ENCODE data around the gene FBXL17. TPM values are rescaled to one million over a fixed set of nuclear protein-coding genes. Genes with fewer than 3 reads are reported as not detected.

FBXL17 gene
- total and polyA plus RNA-seq, 2 donors (not counting 1 experiment from before 2014, with no cell fraction given): 7.3 to 40.3 TPM

DNA sequence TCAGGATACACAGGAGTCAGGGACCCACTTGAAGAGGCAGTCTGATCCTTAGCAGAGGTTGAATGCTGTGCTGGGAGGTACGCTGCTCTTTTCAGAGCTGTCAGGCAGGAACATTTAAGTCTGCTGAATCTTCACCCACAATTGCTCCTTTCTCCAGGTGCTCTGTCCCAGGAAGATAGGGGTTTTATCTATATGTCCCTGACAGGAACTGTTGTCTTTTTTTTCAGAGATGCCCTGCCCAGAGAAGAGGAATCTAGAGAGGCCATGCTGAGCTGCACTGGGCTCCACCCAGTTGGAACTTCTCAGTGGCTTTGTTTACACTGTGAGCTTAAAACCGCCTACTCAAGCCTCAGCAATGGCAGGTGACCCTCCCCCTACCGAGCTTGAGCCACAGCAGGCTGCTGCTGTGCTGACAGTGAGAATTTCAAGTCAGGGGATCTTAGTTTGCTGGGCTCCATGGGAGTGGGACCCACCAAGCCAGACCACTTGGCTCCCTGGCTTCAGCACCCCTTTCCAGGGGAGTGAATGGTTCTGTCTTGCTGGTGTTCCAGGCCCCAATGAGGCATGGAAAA is 169.0 kb downstream of the FBXL17 start:
- no peak overlapping the region for H3K9ac ChIP-seq (ENCODE audit: low read length)
- POLR2A ChIA-PET: no interaction called here
- no peak overlapping the region for H3K4me2 ChIP-seq (replicated peaks; ENCODE audit: low read depth, low read length, poor library complexity, severe bottlenecking)

DNA sequence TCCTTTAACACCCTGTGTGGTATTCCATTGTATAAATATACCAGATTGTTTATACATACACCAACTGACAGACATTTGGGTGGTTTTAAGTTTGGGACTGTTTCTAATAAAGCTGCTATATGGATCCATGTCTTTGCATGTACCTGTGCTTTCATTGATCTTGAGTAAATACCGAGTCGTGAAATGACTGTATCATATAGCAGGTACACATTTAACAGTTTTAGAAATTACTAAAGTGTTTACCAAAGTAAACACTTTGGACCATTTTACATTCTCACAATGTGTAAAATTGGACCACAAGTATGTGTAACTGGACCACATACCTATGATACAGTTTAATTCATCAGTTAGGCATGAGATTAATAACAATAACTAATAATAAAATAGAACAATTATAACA is 175.2 kb downstream of the FBXL17 start:
- no peak for TF ChIP-seq EZH2 (IDR thresholded peaks at IDR 0.05; ENCODE audit: borderline replicate concordance, insufficient read depth, low read depth, low read length, poor library complexity, severe bottlenecking)
- TF ChIP-seq, protein P1, sequence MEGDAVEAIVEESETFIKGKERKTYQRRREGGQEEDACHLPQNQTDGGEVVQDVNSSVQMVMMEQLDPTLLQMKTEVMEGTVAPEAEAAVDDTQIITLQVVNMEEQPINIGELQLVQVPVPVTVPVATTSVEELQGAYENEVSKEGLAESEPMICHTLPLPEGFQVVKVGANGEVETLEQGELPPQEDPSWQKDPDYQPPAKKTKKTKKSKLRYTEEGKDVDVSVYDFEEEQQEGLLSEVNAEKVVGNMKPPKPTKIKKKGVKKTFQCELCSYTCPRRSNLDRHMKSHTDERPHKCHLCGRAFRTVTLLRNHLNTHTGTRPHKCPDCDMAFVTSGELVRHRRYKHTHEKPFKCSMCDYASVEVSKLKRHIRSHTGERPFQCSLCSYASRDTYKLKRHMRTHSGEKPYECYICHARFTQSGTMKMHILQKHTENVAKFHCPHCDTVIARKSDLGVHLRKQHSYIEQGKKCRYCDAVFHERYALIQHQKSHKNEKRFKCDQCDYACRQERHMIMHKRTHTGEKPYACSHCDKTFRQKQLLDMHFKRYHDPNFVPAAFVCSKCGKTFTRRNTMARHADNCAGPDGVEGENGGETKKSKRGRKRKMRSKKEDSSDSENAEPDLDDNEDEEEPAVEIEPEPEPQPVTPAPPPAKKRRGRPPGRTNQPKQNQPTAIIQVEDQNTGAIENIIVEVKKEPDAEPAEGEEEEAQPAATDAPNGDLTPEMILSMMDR (IDR thresholded peaks at IDR 0.05): no peak
- no CpG with 5 or more reads among the region's 2 CpGs for WGBS (ENCODE audit: insufficient coverage)
- Histone ChIP-seq H3K9ac (ENCODE audit: low read length) (no peak overlapping the region), H3K9me3 (ENCODE audit: control extremely low read depth in 1 of 3, control insufficient read depth in 2 of 3, insufficient read depth in 1 of 3, low read length in 2 of 3) (no peaks in the 10 kb centered on the region), H3K4me2 (replicated peaks; ENCODE audit: low read depth, low read length, poor library complexity, severe bottlenecking) (no peak overlapping the region), H3K27ac (ENCODE audit: low read length in 2 of 2) (no peak overlapping the region), H3K4me3 (ENCODE audit: control extremely low read depth in 1 of 5, extremely low read depth in 1 of 5, insufficient read depth in 1 of 5, low read depth in 2 of 5, low read length in 4 of 5) (no peak overlapping the region), H3K27me3 (replicated peaks in 1 of 4; ENCODE audit: control extremely low read depth in 1 of 4, control insufficient read depth in 3 of 4, insufficient read depth in 4 of 4, low read length in 3 of 4) (no peaks in the 10 kb centered on the region), H4K20me1 (ENCODE audit: control insufficient read depth, insufficient read depth, low read length, poor library complexity, severe bottlenecking) (no peaks in the 10 kb centered on the region), H3K79me2 (ENCODE audit: control insufficient read depth, insufficient read depth, low read length) (no peaks in the 10 kb centered on the region), H2AFZ (ENCODE audit: insufficient read depth, low read depth, low read length, poor library complexity, severe bottlenecking) (no peak overlapping the region), H3K4me1 (ENCODE audit: control insufficient read depth in 2 of 2, insufficient read depth in 2 of 2, low read length in 2 of 2) (no peaks in the 10 kb centered on the region), H3K36me3 (replicated peaks in 1 of 2; ENCODE audit: control extremely low read depth in 1 of 2, control insufficient read depth in 1 of 2, extremely low read depth in 1 of 2, insufficient read depth in 2 of 2, low read length in 1 of 2) (no peaks in the 10 kb centered on the region)
- POLR2A ChIA-PET: no interaction called here
- H3K27ac Mint-ChIP-seq: no peak overlapping the region
- no peak overlapping the region for H3K4me3 Mint-ChIP-seq
- ATAC-seq (ENCODE audit: low read depth) (no peak), DNase-seq (no peak)
- H3K9me3 Mint-ChIP-seq (ENCODE audit: insufficient read depth): peaks cover 4% of the 10 kb centered on the region
- intact Hi-C loops (cut with micrococcal nuclease): no loop called here
- peaks cover 3% of the 10 kb centered on the region for H3K4me1 Mint-ChIP-seq
- no peaks in the 10 kb centered on the region for H3K27me3 Mint-ChIP-seq
- CTCF ChIA-PET: no interaction called here

More for the DNA sequence above, 169.0 kb downstream of the FBXL17 start:
- Mint-ChIP-seq H3K4me3 (no peak overlapping the region), H3K9me3 (ENCODE audit: insufficient read depth) (peaks cover 7% of the 10 kb centered on the region), H3K27ac (no peak overlapping the region), H3K4me1 (peaks cover 1% of the 10 kb centered on the region), H3K27me3 (no peaks in the 10 kb centered on the region)
- Histone ChIP-seq H3K36me3 (replicated peaks in 1 of 2; ENCODE audit: control extremely low read depth in 1 of 2, control insufficient read depth in 1 of 2, extremely low read depth in 1 of 2, insufficient read depth in 2 of 2, low read length in 1 of 2) (peaks cover 0 to 2% of the 10 kb centered on the region in 2 experiments), H3K4me1 (ENCODE audit: control insufficient read depth in 2 of 2, insufficient read depth in 2 of 2, low read length in 2 of 2) (no peaks in the 10 kb centered on the region), H3K27ac (ENCODE audit: low read length in 2 of 2) (no peak overlapping the region), H3K9me3 (ENCODE audit: control extremely low read depth in 1 of 3, control insufficient read depth in 2 of 3, insufficient read depth in 1 of 3, low read length in 2 of 3) (peaks cover 0 to 16% (median 11%) of the 10 kb centered on the region in 3 donors), H4K20me1 (ENCODE audit: control insufficient read depth, insufficient read depth, low read length, poor library complexity, severe bottlenecking) (no peaks in the 10 kb centered on the region), H3K4me3 (ENCODE audit: control extremely low read depth in 1 of 5, extremely low read depth in 1 of 5, insufficient read depth in 1 of 5, low read depth in 2 of 5, low read length in 4 of 5) (no peak overlapping the region), H3K79me2 (ENCODE audit: control insufficient read depth, insufficient read depth, low read length) (no peaks in the 10 kb centered on the region), H3K27me3 (replicated peaks in 1 of 4; ENCODE audit: control extremely low read depth in 1 of 4, control insufficient read depth in 3 of 4, insufficient read depth in 4 of 4, low read length in 3 of 4) (no peaks in the 10 kb centered on the region), H2AFZ (ENCODE audit: insufficient read depth, low read depth, low read length, poor library complexity, severe bottlenecking) (no peak overlapping the region)
- CTCF ChIA-PET: no interaction called here
- no peak for TF ChIP-seq EZH2 (IDR thresholded peaks at IDR 0.05; ENCODE audit: borderline replicate concordance, insufficient read depth, low read depth, low read length, poor library complexity, severe bottlenecking)
- TF ChIP-seq, protein P1 (IDR thresholded peaks at IDR 0.05): no peak
- intact Hi-C loops (cut with micrococcal nuclease): no loop called here
- 94% methylated on average over 3 of the region's 3 CpGs for WGBS (ENCODE audit: insufficient coverage)
- no peak for DNase-seq
- ATAC-seq (ENCODE audit: low read depth): no peak
